CD4-positive, CD25-positive, alpha-beta regulatory T cell (primary cell): ENCODE data around the gene XYLT1. TPM values are rescaled to one million over a fixed set of nuclear protein-coding genes. Genes with fewer than 3 reads are reported as not detected.
A peak's percentile ranks its signal among the peaks of the same experiment; 100 is the strongest.

ENCODE experiments used
- ATAC-seq, 2 donors: fragments of 150-1000 bp; cut with Tn5 transposase; one replicate each; pipeline ENCODE4 v1.10.0; 2021; ENCODE audit warnings: low read depth in 2 of 2, moderate number of reproducible peaks in 2 of 2, moderate library complexity in 1 of 2
- DNase-seq, 3 donors: peaks; one replicate each; pipeline versions ENCODE4 v3.0.0 to v3.0.0-alpha.2; 2012 to 2022; ENCODE audit warnings: mixed read lengths in 1 of 3
- H3K27ac ChIP-seq: one replicate; pipeline ENCODE4 v1.7.0; 2013; ENCODE audit warnings: mild to moderate bottlenecking, low read length; ENCODE audit not compliant: insufficient read depth, poor library complexity, severe bottlenecking
- H3K27me3 ChIP-seq: one replicate; pipeline ENCODE4 v1.7.0; 2013; ENCODE audit warnings: low read length; ENCODE audit not compliant: control insufficient read depth, insufficient read depth
- H3K36me3 ChIP-seq: one replicate; pipeline ENCODE4 v1.7.0; 2013; ENCODE audit warnings: mild to moderate bottlenecking, low read length, moderate library complexity; ENCODE audit not compliant: control insufficient read depth, insufficient read depth
- H3K4me1 ChIP-seq: 2 replicates; pipeline ENCODE4 v1.7.0; 2013; ENCODE audit warnings: mild to moderate bottlenecking, low read length; ENCODE audit not compliant: insufficient read depth, control insufficient read depth, poor library complexity, severe bottlenecking
- H3K4me3 ChIP-seq: one replicate; pipeline ENCODE4 v1.7.0; 2013; ENCODE audit warnings: low read depth, mild to moderate bottlenecking, low read length, moderate library complexity
- H3K9me3 ChIP-seq, 2 experiments: 1 replicate in 1 of 2; 2 replicates in 1 of 2; pipeline ENCODE4 v1.7.0; 2013; ENCODE audit warnings: low read length in 2 of 2, mild to moderate bottlenecking in 1 of 2, moderate library complexity in 1 of 2; ENCODE audit not compliant: control insufficient read depth in 2 of 2
- H3K27ac Mint-ChIP-seq, 3 donors: one replicate each; pipeline ENCODE4 v1.8.0; 2020 to 2022; ENCODE audit warnings: mild to moderate bottlenecking in 3 of 3, mixed read lengths in 3 of 3, moderate library complexity in 2 of 3
- H3K27me3 Mint-ChIP-seq: one replicate; pipeline ENCODE4 v1.8.0; 2022; ENCODE audit warnings: mild to moderate bottlenecking, mixed read lengths
- H3K36me3 Mint-ChIP-seq: one replicate; pipeline ENCODE4 v1.8.0; 2020; ENCODE audit warnings: mixed read lengths
- H3K4me1 Mint-ChIP-seq, 4 donors: one replicate each; pipeline ENCODE4 v1.8.0; 2020 to 2022; ENCODE audit warnings: mixed read lengths in 4 of 4, mild to moderate bottlenecking in 1 of 4
- H3K4me3 Mint-ChIP-seq, 4 donors: one replicate each; pipeline ENCODE4 v1.8.0; 2020 to 2022; ENCODE audit warnings: mild to moderate bottlenecking in 4 of 4, mixed read lengths in 4 of 4, moderate library complexity in 3 of 4
- H3K9me3 Mint-ChIP-seq, 7 donors: one replicate each; pipeline ENCODE4 v1.8.0; 2020 to 2022; ENCODE audit warnings: mixed read lengths in 7 of 7, mild to moderate bottlenecking in 3 of 7, moderate library complexity in 2 of 7
- polyA plus RNA-seq, 4 donors: library from polyadenylated mRNA; unstranded; fragments of 300-500 nt; fragmentation: Illumina TruSeq; gene quantifications; one replicate each; pipeline ENCODE4 v1.2.3, GENCODE V29; 2021
- total RNA-seq: library from RNA; stranded (reverse); gene quantifications from one replicate; pipeline ENCODE4 v1.2.3, GENCODE V29; 2022

Gene XYLT1
- total and polyA plus RNA-seq, 5 donors from 2014 or later = 0.68 to 26.3 (median 3.1) TPM

- Histone ChIP-seq H3K4me1 (no peaks in the 10 kb centered on the region), H3K4me3 (no peak overlapping the region), H3K27me3 (no peaks in the 10 kb centered on the region), H3K27ac (no peak overlapping the region), H3K36me3 (peaks cover 12% of the 10 kb centered on the region), H3K9me3 (no peaks in the 10 kb centered on the region)
- Mint-ChIP-seq H3K27me3 (no peaks in the 10 kb centered on the region), H3K27ac (peak overlapping the region in 1 of 3 donors; percentile 42), H3K9me3 (no peaks in the 10 kb centered on the region), H3K36me3 (peaks cover 28% of the 10 kb centered on the region), H3K4me1 (peaks cover 0 to 4% (median 2%) of the 10 kb centered on the region in 4 donors), H3K4me3 (no peak overlapping the region)
- no peak for DNase-seq
- ATAC-seq = no peak
Observed at GRCh38 chr16:17116595-17117322, 354.0 kb downstream of the XYLT1 start.

- DNase-seq (no peak), ATAC-seq (no peak)
- H3K9me3 Mint-ChIP-seq = peaks cover 0 to 3% (median 0%) of the 10 kb centered on the region in 7 donors
- H3K4me3 Mint-ChIP-seq = no peak overlapping the region
- H3K27ac Mint-ChIP-seq = peak overlapping the region in 2 of 3 donors; percentile 49 to 64
- Histone ChIP-seq H3K4me3 (no peak overlapping the region), H3K27ac (no peak overlapping the region), H3K36me3 (peaks cover 3% of the 10 kb centered on the region), H3K9me3 (no peaks in the 10 kb centered on the region), H3K4me1 (no peaks in the 10 kb centered on the region), H3K27me3 (no peaks in the 10 kb centered on the region)
- peaks cover 18% of the 10 kb centered on the region for H3K36me3 Mint-ChIP-seq
- no peaks in the 10 kb centered on the region for H3K27me3 Mint-ChIP-seq
- H3K4me1 Mint-ChIP-seq = peaks cover 0 to 10% (median 0%) of the 10 kb centered on the region in 4 donors
Observed at GRCh38 chr16:17109413-17109812, 361.3 kb downstream of the XYLT1 start.

GRCh38 chr16:17108596-17108995 is 362.2 kb downstream of the XYLT1 start:
- Histone ChIP-seq H3K4me3 (no peak overlapping the region), H3K4me1 (no peaks in the 10 kb centered on the region), H3K9me3 (no peaks in the 10 kb centered on the region), H3K27ac (no peak overlapping the region), H3K36me3 (no peaks in the 10 kb centered on the region), H3K27me3 (no peaks in the 10 kb centered on the region)
- no peak for DNase-seq
- no peak overlapping the region for H3K4me3 Mint-ChIP-seq
- no peak for ATAC-seq
- no peak overlapping the region for H3K27ac Mint-ChIP-seq
- H3K9me3 Mint-ChIP-seq = peaks cover 0 to 3% (median 0%) of the 10 kb centered on the region in 7 donors
- H3K4me1 Mint-ChIP-seq = peaks cover 0 to 10% (median 0%) of the 10 kb centered on the region in 4 donors
- no peaks in the 10 kb centered on the region for H3K27me3 Mint-ChIP-seq
- peaks cover 17% of the 10 kb centered on the region for H3K36me3 Mint-ChIP-seq

GRCh38 chr16:17107450-17107849 is 363.3 kb downstream of the XYLT1 start:
- Histone ChIP-seq H3K4me1 (no peaks in the 10 kb centered on the region), H3K36me3 (no peaks in the 10 kb centered on the region), H3K27me3 (no peaks in the 10 kb centered on the region), H3K4me3 (no peak overlapping the region), H3K27ac (no peak overlapping the region), H3K9me3 (no peaks in the 10 kb centered on the region)
- Mint-ChIP-seq H3K9me3 (peaks cover 0 to 3% (median 0%) of the 10 kb centered on the region in 7 donors), H3K4me3 (no peak overlapping the region), H3K4me1 (peaks cover 0 to 10% (median 0%) of the 10 kb centered on the region in 4 donors), H3K27ac (no peak overlapping the region), H3K27me3 (no peaks in the 10 kb centered on the region), H3K36me3 (peaks cover 17% of the 10 kb centered on the region)
- ATAC-seq (no peak), DNase-seq (no peak)

- Histone ChIP-seq H3K4me3 (no peak overlapping the region), H3K27ac (no peak overlapping the region), H3K27me3 (no peaks in the 10 kb centered on the region), H3K4me1 (no peaks in the 10 kb centered on the region), H3K9me3 (no peaks in the 10 kb centered on the region), H3K36me3 (no peaks in the 10 kb centered on the region)
- ATAC-seq (no peak), DNase-seq (no peak)
- peaks cover 0 to 10% (median 0%) of the 10 kb centered on the region in 4 donors for H3K4me1 Mint-ChIP-seq
- no peak overlapping the region for H3K4me3 Mint-ChIP-seq
- peaks cover 0 to 3% (median 0%) of the 10 kb centered on the region in 7 donors for H3K9me3 Mint-ChIP-seq
- H3K27me3 Mint-ChIP-seq = no peaks in the 10 kb centered on the region
- H3K36me3 Mint-ChIP-seq = peaks cover 17% of the 10 kb centered on the region
- peak overlapping the region in 1 of 3 donors; percentile 31 for H3K27ac Mint-ChIP-seq
Observed at GRCh38 chr16:17106243-17106791, 364.4 kb downstream of the XYLT1 start.

GRCh38 chr16:17105239-17105797 is 365.4 kb downstream of the XYLT1 start:
- Histone ChIP-seq H3K4me3 (no peak overlapping the region), H3K27me3 (no peaks in the 10 kb centered on the region), H3K27ac (no peak overlapping the region), H3K9me3 (no peaks in the 10 kb centered on the region), H3K36me3 (no peaks in the 10 kb centered on the region), H3K4me1 (no peaks in the 10 kb centered on the region)
- Mint-ChIP-seq H3K4me1 (peaks cover 0 to 10% (median 1%) of the 10 kb centered on the region in 4 donors), H3K27ac (peak overlapping the region in 1 of 3 donors; percentile 51), H3K27me3 (no peaks in the 10 kb centered on the region), H3K4me3 (no peak overlapping the region), H3K36me3 (peaks cover 13% of the 10 kb centered on the region), H3K9me3 (peaks cover 0 to 2% (median 0%) of the 10 kb centered on the region in 7 donors)
- DNase-seq (peak in 1 of 3 donors; percentile 5), ATAC-seq (no peak)

- no peaks in the 10 kb centered on the region for H3K27me3 ChIP-seq
- no peak for DNase-seq
- H3K27me3 Mint-ChIP-seq = no peaks in the 10 kb centered on the region
- H3K36me3 ChIP-seq = no peaks in the 10 kb centered on the region
- no peak overlapping the region for H3K27ac ChIP-seq
- no peak for ATAC-seq
- peaks cover 9% of the 10 kb centered on the region for H3K36me3 Mint-ChIP-seq
- H3K4me3 ChIP-seq = no peak overlapping the region
- peaks cover 0 to 1% (median 0%) of the 10 kb centered on the region in 7 donors for H3K9me3 Mint-ChIP-seq
- no peaks in the 10 kb centered on the region for H3K9me3 ChIP-seq
- no peak overlapping the region for H3K4me3 Mint-ChIP-seq
- H3K4me1 Mint-ChIP-seq = peaks cover 0 to 10% (median 1%) of the 10 kb centered on the region in 4 donors
- no peak overlapping the region for H3K27ac Mint-ChIP-seq
- H3K4me1 ChIP-seq = no peaks in the 10 kb centered on the region
Observed at GRCh38 chr16:17104654-17105053, 366.1 kb downstream of the XYLT1 start.
